SH-SY5Y (cell line): Measurements from ENCODE around the gene CLDN19.

Source experiments
- GATA2 ChIP-seq: IDR thresholded peaks from 2 replicates; pipeline ENCODE4 v1.6.1; 2011; ENCODE audit warnings: mild to moderate bottlenecking, low read depth, low read length
- GATA3 ChIP-seq: IDR thresholded peaks from 2 replicates; pipeline ENCODE4 v1.6.1; 2011; ENCODE audit warnings: low read depth, mild to moderate bottlenecking, low read length, moderate library complexity

DNA sequence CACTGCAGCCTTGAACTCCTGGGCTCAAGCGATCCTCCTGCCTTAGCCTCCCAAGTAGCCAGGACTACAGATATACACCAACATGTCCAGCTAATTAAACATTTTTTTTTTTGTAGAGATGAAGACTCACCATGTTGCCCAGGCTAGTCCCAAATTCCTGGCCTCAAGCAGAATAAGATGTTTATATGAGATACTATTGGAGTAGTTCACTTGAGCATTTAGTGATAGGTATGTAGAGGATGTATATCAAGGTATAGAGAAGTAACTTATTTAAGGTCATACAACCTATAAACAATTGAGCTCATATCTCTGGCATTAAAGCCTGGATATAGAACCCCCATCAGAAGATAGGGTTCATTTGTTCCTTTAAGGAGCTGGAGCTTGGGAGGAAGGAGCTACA, 40.1 kb upstream of the CLDN19 start:
- TF ChIP-seq GATA2 = no peak
- TF ChIP-seq GATA3 = no peak
